Smooth muscle cell of the pulmonary artery (primary cell): ENCODE results near the gene CRNKL1. TPM values are rescaled to one million over a fixed set of nuclear protein-coding genes. Genes with fewer than 3 reads are reported as not detected.

Experiments
- total RNA-seq: library from RNA; depleted of rRNA; stranded (reverse); fragments of >200 nt; gene quantifications from 2 replicates; pipeline ENCODE4 v1.2.3, GENCODE V29; 2014

CRNKL1 gene
- total RNA-seq, result 20.1 and 27.4 TPM in 2 replicates

DNA sequence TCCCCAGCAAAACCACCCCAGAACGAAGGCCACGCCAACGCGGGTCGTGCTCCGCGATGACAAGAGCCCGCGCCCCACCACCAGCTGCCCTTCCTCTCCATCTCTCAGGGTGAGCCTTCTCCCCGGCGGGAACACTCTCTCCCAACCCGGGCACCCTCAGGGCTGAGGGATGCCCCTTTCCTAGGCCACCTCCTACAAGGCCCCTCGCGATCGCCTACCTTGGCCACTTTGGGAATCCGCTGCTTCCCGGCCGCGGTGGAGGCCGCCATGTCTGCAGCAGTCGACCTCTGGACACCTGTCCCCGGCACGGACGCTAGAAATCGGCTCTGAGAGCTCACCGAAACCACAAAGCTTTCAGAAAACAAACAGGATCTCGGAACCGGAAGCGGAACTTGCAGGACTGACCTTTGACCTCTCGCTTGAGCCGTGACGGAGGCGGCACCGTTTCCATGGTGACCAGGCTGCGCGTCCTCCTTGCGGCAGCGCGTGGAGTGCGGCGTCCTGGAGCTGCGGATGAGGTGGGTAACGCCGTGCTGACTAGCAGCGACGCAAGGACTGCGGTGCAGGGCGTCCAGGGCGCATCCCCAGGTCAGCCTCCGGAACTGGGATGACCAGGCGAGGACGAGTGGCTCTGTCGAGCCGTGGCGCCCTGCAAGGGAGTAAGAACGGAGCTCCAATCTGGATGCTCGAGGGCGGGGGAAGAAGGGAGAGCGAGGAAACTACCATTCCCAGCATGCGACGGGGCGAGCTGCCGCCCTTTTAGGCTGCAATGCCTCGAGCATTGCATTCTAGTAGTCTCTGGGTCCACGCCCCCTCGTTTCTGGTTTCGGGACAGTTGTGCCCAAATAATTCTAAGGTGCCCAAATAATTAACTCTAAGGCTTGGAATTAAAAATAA, at the start of gene CRNKL1, which contains the start of gene CFAP61:
Gene CRNKL1 (minus strand): TSS at position 393 of the 897 bp plus-strand sequence. CDS start 124 bp downstream, at position 269.
Gene CFAP61 (plus strand): TSS at position 459 of the 897 bp plus-strand sequence. CDS start 4,122 bp downstream, outside the sequence.

DNA sequence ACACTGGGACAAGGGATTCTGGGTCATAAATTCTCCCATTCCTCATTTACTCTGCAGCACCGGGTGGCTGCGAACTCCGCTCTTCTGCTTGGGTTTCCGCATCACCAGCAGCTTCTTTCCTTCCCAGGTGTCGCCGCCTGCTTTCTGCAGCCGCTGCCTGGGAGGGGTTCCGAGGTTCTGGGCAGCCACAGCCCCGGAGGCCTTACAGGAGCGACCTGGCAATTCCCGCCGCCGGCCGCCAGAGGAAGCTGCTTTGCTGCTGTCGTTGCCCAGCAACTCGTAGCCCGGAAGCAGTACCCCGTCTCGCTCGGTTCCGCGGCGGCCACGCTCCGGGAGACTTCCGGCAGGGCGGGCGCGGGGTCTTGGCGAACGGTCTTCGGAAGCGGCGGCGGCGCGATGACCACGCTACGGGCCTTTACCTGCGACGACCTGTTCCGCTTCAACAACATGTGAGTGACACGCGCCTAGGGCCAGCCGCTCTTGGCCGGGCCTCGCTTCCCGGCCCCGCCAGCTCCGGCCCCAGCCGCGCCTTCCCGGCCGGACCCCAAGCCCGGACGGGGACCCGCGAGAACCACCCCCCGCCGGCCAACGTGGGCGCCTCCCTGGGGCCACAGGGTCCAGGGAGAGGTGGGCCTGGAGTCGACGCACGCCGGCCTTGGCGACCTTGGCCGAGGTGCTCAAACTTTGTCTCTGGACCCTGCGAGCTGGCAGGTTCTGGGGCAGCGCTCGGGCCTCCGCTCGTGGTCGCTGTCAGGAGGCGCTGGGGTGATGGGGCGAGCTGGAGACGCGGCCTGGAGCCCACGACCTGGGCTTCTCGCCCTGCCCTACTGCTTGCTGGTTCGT, 35.0 kb downstream of the CRNKL1 start, which contains the start of gene NAA20:
Gene NAA20 (plus strand): TSS at position 362 of the 843 bp plus-strand sequence. CDS start 35 bp downstream, at position 397.

Other genes with a start within 250 kb of the CRNKL1 start
- gene NAA20, start 35.1 kb downstream of the CRNKL1 start, total RNA-seq, result 27.8 and 29.6 TPM in 2 replicates
- gene CFAP61, start 66 bp upstream of the CRNKL1 start, total RNA-seq, result not detected in 2 replicates